B cell (primary cell): Measurements from ENCODE around the gene DDAH1. TPM values are rescaled to one million over a fixed set of nuclear protein-coding genes. Genes with fewer than 3 reads are reported as not detected.

Experiments used
- ATAC-seq: fragments of 200-7000 bp; cut with Tn5 transposase; one replicate; pipeline ENCODE4 v1.10.0; 2021; ENCODE audit warnings: low read depth, mild to moderate bottlenecking, moderate number of reproducible peaks, moderate library complexity
- CTCF ChIA-PET: fragments of 350-600 bp; sonication (Branson Sonifier 250); formaldehyde crosslinking; loops from one replicate; lab custom pipeline; 2021; ENCODE audit warnings: antibody characterized with exemption, inconsistent platforms; lab: Charles Lee
- POLR2A ChIA-PET: fragments of 350-600 bp; sonication (Branson Sonifier 250); formaldehyde crosslinking; loops from one replicate; lab custom pipeline; 2021; ENCODE audit warnings: antibody characterized with exemption; lab: Charles Lee
- DNase-seq: peaks from one replicate; pipeline ENCODE4 v3.0.0; 2013
- H2AFZ ChIP-seq: 2 replicates; pipeline ENCODE4 v1.6.1; 2012; ENCODE audit warnings: mild to moderate bottlenecking, low read depth, low read length; ENCODE audit not compliant: insufficient read depth, poor library complexity, severe bottlenecking
- H3K27ac ChIP-seq, 2 donors: 1 replicate in 1 of 2; 2 replicates in 1 of 2; pipeline ENCODE4 v1.5.1; 2012 to 2013; ENCODE audit warnings: low read length in 2 of 2, mild to moderate bottlenecking in 2 of 2, moderate library complexity in 1 of 2
- H3K27me3 ChIP-seq, 4 experiments: fragments of 200-600 bp in 1 of 4; sonication (generic) in 1 of 4; replicated peaks in 1 of 4; 1 replicate in 2 of 4; 2 replicates in 2 of 4; pipeline versions ENCODE4 v1.6.1 to v1.7.0; 2013 to 2016; ENCODE audit warnings: low read length in 3 of 4, mild to moderate bottlenecking in 2 of 4, mixed read lengths in 1 of 4, moderate library complexity in 1 of 4; ENCODE audit not compliant: insufficient read depth in 4 of 4, control insufficient read depth in 3 of 4; ENCODE audit errors: control extremely low read depth in 1 of 4
- H3K36me3 ChIP-seq, 2 experiments: replicated peaks in 1 of 2; 1 replicate in 1 of 2; 2 replicates in 1 of 2; pipeline versions ENCODE4 v1.6.1 to v1.7.1; 2013; ENCODE audit warnings: low read length in 1 of 2; ENCODE audit not compliant: insufficient read depth in 2 of 2, control insufficient read depth in 1 of 2; ENCODE audit errors: control extremely low read depth in 1 of 2, extremely low read depth in 1 of 2
- H3K4me1 ChIP-seq, 2 donors: fragments of 200-600 bp in 1 of 2; sonication (generic) in 1 of 2; 1 replicate in 1 of 2; 2 replicates in 1 of 2; pipeline versions ENCODE4 v1.5.1 to v1.6.1; 2013 to 2017; ENCODE audit warnings: low read length in 2 of 2; ENCODE audit not compliant: control insufficient read depth in 2 of 2, insufficient read depth in 2 of 2
- H3K4me2 ChIP-seq: replicated peaks from 2 replicates; pipeline ENCODE3; 2012; ENCODE audit warnings: mild to moderate bottlenecking, low read depth, low read length; ENCODE audit not compliant: poor library complexity, severe bottlenecking
- H3K4me3 ChIP-seq, 5 experiments: fragments of 200-600 bp in 1 of 5; sonication (generic) in 1 of 5; 1 replicate in 3 of 5; 2 replicates in 2 of 5; pipeline versions ENCODE4 v1.5.1 to v1.7.0; 2011 to 2016; ENCODE audit warnings: low read length in 4 of 5, mild to moderate bottlenecking in 4 of 5, low read depth in 2 of 5, control low read depth in 1 of 5, moderate library complexity in 1 of 5; ENCODE audit not compliant: insufficient read depth in 1 of 5; ENCODE audit errors: control extremely low read depth in 1 of 5, extremely low read depth in 1 of 5
- H3K79me2 ChIP-seq: fragments of 200-600 bp; sonication (generic); one replicate; pipeline ENCODE4 v1.6.0; 2016; ENCODE audit warnings: low read length; ENCODE audit not compliant: control insufficient read depth, insufficient read depth
- H3K9ac ChIP-seq: fragments of 200-600 bp; sonication (generic); 2 replicates; pipeline ENCODE4 v1.6.1; 2017; ENCODE audit warnings: mild to moderate bottlenecking, low read length, moderate library complexity
- H3K9me3 ChIP-seq, 3 donors: one replicate each; pipeline versions ENCODE4 v1.6.1 to v1.7.1; 2013; ENCODE audit warnings: low read length in 2 of 3; ENCODE audit not compliant: control insufficient read depth in 2 of 3, insufficient read depth in 1 of 3; ENCODE audit errors: control extremely low read depth in 1 of 3
- H4K20me1 ChIP-seq: 2 replicates; pipeline ENCODE4 v1.6.0; 2012; ENCODE audit warnings: mild to moderate bottlenecking, low read length; ENCODE audit not compliant: insufficient read depth, control insufficient read depth, poor library complexity, severe bottlenecking
- H3K27ac Mint-ChIP-seq: one replicate; pipeline ENCODE4 v1.8.0; 2021; ENCODE audit warnings: mixed read lengths
- H3K27me3 Mint-ChIP-seq: one replicate; pipeline ENCODE4 v1.8.0; 2021; ENCODE audit warnings: mixed read lengths
- H3K4me1 Mint-ChIP-seq: one replicate; pipeline ENCODE4 v1.8.0; 2021; ENCODE audit warnings: mixed read lengths
- H3K4me3 Mint-ChIP-seq: one replicate; pipeline ENCODE4 v1.8.0; 2021; ENCODE audit warnings: mixed read lengths
- H3K9me3 Mint-ChIP-seq: one replicate; pipeline ENCODE4 v1.8.0; 2022; ENCODE audit warnings: mixed read lengths; ENCODE audit not compliant: insufficient read depth
- EZH2 ChIP-seq: IDR thresholded peaks from 2 replicates; pipeline ENCODE4 v1.6.1; 2012; ENCODE audit warnings: borderline replicate concordance, low read depth, mild to moderate bottlenecking, moderate library complexity, low read length; ENCODE audit not compliant: insufficient read depth, poor library complexity, severe bottlenecking
- WGBS: methylation state at CpG from one replicate; pipeline ENCODE4 v1.1.5; 2013; ENCODE audit warnings: missing lambda C conversion rate; ENCODE audit not compliant: insufficient coverage; 5-methylcytosine and 5-hydroxymethylcytosine counted together
- intact Hi-C: fragments of 100-400 bp; cut with micrococcal nuclease; formaldehyde crosslinking; loops from one replicate; pipeline ENCODE4 v1.10.0; 2022
- polyA plus RNA-seq: library from polyadenylated mRNA; depleted of rRNA; stranded (reverse); fragments of >200 nt; gene quantifications from 2 replicates; pipeline ENCODE4 v1.2.3, GENCODE V29; 2012
- total RNA-seq, 2 donors: library from RNA; stranded (reverse); fragments of 120-200 nt in 1 of 2; gene quantifications; 1 replicate in 1 of 2; 2 replicates in 1 of 2; pipeline versions ENCODE4 v1.2.3 to v1.2.4, GENCODE V29; 2013 to 2022
- TF ChIP-seq, protein P1 (sequence below): fragments of 200-600 bp; IDR thresholded peaks from one replicate; pipeline ENCODE4 v1.8.0; 2022; ENCODE audit warnings: antibody characterized with exemption, mild to moderate bottlenecking

Gene DDAH1
- total and polyA plus RNA-seq, 2 donors (not counting 1 experiment from before 2014, with no cell fraction given), result 0.04 TPM; not detected in 1

DNA sequence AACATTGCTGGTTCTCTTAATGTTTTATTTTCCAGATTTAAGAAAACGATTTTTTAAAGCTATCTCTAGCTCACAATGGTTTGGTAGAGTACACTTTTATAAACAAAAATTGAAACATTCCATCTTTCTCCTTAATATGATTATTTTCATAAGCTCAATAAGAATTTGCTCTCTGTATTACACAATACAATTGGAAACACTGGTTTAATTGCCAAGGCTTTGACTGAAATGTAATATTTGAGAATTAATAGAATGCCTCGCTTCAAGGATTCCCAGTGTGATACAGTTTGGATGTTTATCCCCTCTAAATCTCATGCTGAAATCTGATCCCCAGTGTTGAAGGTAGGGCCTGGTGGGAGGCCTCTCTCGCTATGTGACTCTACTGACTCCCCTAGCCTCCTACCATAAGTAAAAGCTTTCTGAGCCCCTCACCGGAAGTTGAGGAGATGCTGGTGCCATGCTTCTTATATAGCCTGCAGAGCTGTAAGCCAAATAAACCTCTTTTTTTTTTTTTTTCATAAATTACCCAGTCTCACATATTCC, 67.4 kb downstream of the DDAH1 start:
- H2AFZ ChIP-seq, result no peak overlapping the region
- no peaks in the 10 kb centered on the region for H3K27me3 Mint-ChIP-seq
- no peaks in the 10 kb centered on the region for H3K79me2 ChIP-seq
- H3K4me2 ChIP-seq, result no peak overlapping the region
- H3K9me3 Mint-ChIP-seq, result no peaks in the 10 kb centered on the region
- H3K9ac ChIP-seq, result no peak overlapping the region
- H3K4me3 ChIP-seq, result no peak overlapping the region
- H3K27ac Mint-ChIP-seq, result no peak overlapping the region
- H3K27ac ChIP-seq, result no peak overlapping the region
- ChIA-PET POLR2A (no interaction called here), CTCF (interaction anchor here (1.1 kb wide), 1 partner anchor 90 kb away, joined by 6 read pairs; no protein-coding TSS in a partner anchor)
- ATAC-seq, result no peak
- no peaks in the 10 kb centered on the region for H3K36me3 ChIP-seq
- intact Hi-C loops, result loop anchor here (10.0 kb wide), 1 partner anchor 93 kb away; no protein-coding TSS in a partner anchor
- H3K9me3 ChIP-seq, result no peaks in the 10 kb centered on the region
- H3K27me3 ChIP-seq, result no peaks in the 10 kb centered on the region
- H3K4me3 Mint-ChIP-seq, result no peak overlapping the region
- DNase-seq, result no peak
- no peaks in the 10 kb centered on the region for H3K4me1 ChIP-seq
- no peaks in the 10 kb centered on the region for H3K4me1 Mint-ChIP-seq
- H4K20me1 ChIP-seq, result no peaks in the 10 kb centered on the region
- no CpG with 5 or more reads among the region's 4 CpGs for WGBS
- TF ChIP-seq, protein P1, sequence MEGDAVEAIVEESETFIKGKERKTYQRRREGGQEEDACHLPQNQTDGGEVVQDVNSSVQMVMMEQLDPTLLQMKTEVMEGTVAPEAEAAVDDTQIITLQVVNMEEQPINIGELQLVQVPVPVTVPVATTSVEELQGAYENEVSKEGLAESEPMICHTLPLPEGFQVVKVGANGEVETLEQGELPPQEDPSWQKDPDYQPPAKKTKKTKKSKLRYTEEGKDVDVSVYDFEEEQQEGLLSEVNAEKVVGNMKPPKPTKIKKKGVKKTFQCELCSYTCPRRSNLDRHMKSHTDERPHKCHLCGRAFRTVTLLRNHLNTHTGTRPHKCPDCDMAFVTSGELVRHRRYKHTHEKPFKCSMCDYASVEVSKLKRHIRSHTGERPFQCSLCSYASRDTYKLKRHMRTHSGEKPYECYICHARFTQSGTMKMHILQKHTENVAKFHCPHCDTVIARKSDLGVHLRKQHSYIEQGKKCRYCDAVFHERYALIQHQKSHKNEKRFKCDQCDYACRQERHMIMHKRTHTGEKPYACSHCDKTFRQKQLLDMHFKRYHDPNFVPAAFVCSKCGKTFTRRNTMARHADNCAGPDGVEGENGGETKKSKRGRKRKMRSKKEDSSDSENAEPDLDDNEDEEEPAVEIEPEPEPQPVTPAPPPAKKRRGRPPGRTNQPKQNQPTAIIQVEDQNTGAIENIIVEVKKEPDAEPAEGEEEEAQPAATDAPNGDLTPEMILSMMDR, result no peak
- TF ChIP-seq EZH2, result no peak

DNA sequence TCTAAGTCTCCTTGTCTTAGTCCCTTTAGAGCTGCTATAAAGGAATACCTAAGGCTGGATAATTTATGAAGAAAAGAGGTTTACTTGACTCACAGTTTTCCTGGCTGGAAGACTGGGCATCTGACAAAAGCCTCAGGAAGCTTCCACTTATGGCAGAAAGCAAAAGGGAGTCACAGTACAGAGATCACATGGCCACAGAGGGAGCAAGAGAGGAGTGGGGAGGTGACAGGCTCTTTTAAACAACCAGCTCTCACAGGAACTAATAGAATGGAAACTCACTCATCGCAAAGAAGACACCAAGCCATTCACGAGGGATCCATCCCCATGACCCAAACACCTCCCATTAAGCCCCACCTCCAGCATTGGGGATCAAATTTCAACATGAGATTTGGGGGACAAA, 68.8 kb downstream of the DDAH1 start:
- Histone ChIP-seq H3K4me3 (no peak overlapping the region), H3K36me3 (no peaks in the 10 kb centered on the region), H3K4me1 (no peaks in the 10 kb centered on the region), H3K27ac (no peak overlapping the region), H3K4me2 (no peak overlapping the region), H3K9ac (no peak overlapping the region), H3K27me3 (no peaks in the 10 kb centered on the region), H3K79me2 (no peaks in the 10 kb centered on the region), H2AFZ (no peak overlapping the region), H3K9me3 (no peaks in the 10 kb centered on the region), H4K20me1 (no peaks in the 10 kb centered on the region)
- ChIA-PET CTCF (interaction anchor here (1.1 kb wide), 1 partner anchor 88 kb away, joined by 6 read pairs; no protein-coding TSS in a partner anchor), POLR2A (no interaction called here)
- H3K27ac Mint-ChIP-seq, result no peak overlapping the region
- H3K4me3 Mint-ChIP-seq, result no peak overlapping the region
- no peaks in the 10 kb centered on the region for H3K27me3 Mint-ChIP-seq
- intact Hi-C loops, result loop anchor here (10.0 kb wide), 1 partner anchor 91 kb away; no protein-coding TSS in a partner anchor
- DNase-seq, result no peak
- H3K9me3 Mint-ChIP-seq, result no peaks in the 10 kb centered on the region
- H3K4me1 Mint-ChIP-seq, result no peaks in the 10 kb centered on the region
- 92% methylated on average over 2 of the region's 2 CpGs for WGBS
- TF ChIP-seq EZH2, result no peak
- TF ChIP-seq, protein P1, result no peak
- ATAC-seq, result no peak
